CD4-positive, alpha-beta T cell treated with Interleukin-4 for 4 hours (primary cell): ENCODE measurements around the gene RPS2.

Source experiments
- DNase-seq: peaks from one replicate; pipeline ENCODE4 v3.0.0-alpha.2; 2020

RPS2 gene

GRCh38 chr16:1918351-1919326 is 46.0 kb downstream of the RPS2 start, which contains the start of gene HS3ST6:
Gene HS3ST6 (minus strand): TSS chr16:1918415. CDS start chr16:1918323, 92 bp downstream.
- no peak for DNase-seq

- no peak for DNase-seq
Measured at GRCh38 chr16:1917665-1918350, 46.8 kb downstream of the RPS2 start.

- DNase-seq: no peak
Measured at GRCh38 chr16:1917056-1917664, 47.5 kb downstream of the RPS2 start.

- no peak for DNase-seq
Measured at GRCh38 chr16:1916640-1916990, 48.0 kb downstream of the RPS2 start.

- no peak for DNase-seq
Measured at GRCh38 chr16:1915732-1916639, 48.6 kb downstream of the RPS2 start.

GRCh38 chr16:1914988-1915387 is 49.6 kb downstream of the RPS2 start:
- no peak for DNase-seq

GRCh38 chr16:1914084-1914608 is 50.5 kb downstream of the RPS2 start:
- no peak for DNase-seq

GRCh38 chr16:1913327-1914083 is 51.1 kb downstream of the RPS2 start:
- no peak for DNase-seq

- no peak for DNase-seq
Measured at GRCh38 chr16:1912215-1912543, 52.4 kb downstream of the RPS2 start.
